ENCODE data around the gene PPP1R9A.

PPP1R9A gene

GRCh38 chr7:95011146-95011928 lies 103.9 kb downstream of the PPP1R9A start:
- no peak overlapping the region for H3K4me3 ChIP-seq (ENCODE audit: low read length)
- no peak for TF ChIP-seq ZNF274 (IDR thresholded peaks at IDR 0.05; ENCODE audit: low read depth, low read length)

GRCh38 chr7:95011995-95012394 lies 104.6 kb downstream of the PPP1R9A start:
- no peak for TF ChIP-seq ZNF274 (IDR thresholded peaks at IDR 0.05; ENCODE audit: low read depth, low read length)
- H3K4me3 ChIP-seq (ENCODE audit: low read length) = no peak overlapping the region

- no peak for TF ChIP-seq ZNF274 (IDR thresholded peaks at IDR 0.05; ENCODE audit: low read depth, low read length)
- H3K4me3 ChIP-seq (ENCODE audit: low read length) = no peak overlapping the region
Measured at GRCh38 chr7:95018021-95018420, 110.6 kb downstream of the PPP1R9A start.

GRCh38 chr7:95026018-95026417 lies 118.6 kb downstream of the PPP1R9A start:
- no peak for TF ChIP-seq ZNF274 (IDR thresholded peaks at IDR 0.05; ENCODE audit: low read depth, low read length)
- no peak overlapping the region for H3K4me3 ChIP-seq (ENCODE audit: low read length)

GRCh38 chr7:95026421-95027072 lies 119.2 kb downstream of the PPP1R9A start:
- no peak for TF ChIP-seq ZNF274 (IDR thresholded peaks at IDR 0.05; ENCODE audit: low read depth, low read length)
- H3K4me3 ChIP-seq (ENCODE audit: low read length) = no peak overlapping the region

- TF ChIP-seq ZNF274 (IDR thresholded peaks at IDR 0.05; ENCODE audit: low read depth, low read length) = no peak
- no peak overlapping the region for H3K4me3 ChIP-seq (ENCODE audit: low read length)
Measured at GRCh38 chr7:95027234-95027872, 120.0 kb downstream of the PPP1R9A start.

- no peak for TF ChIP-seq ZNF274 (IDR thresholded peaks at IDR 0.05; ENCODE audit: low read depth, low read length)
- H3K4me3 ChIP-seq (ENCODE audit: low read length) = no peak overlapping the region
Measured at GRCh38 chr7:95028683-95029082, 121.3 kb downstream of the PPP1R9A start.

GRCh38 chr7:95035295-95035694 lies 127.9 kb downstream of the PPP1R9A start:
- TF ChIP-seq ZNF274 (IDR thresholded peaks at IDR 0.05; ENCODE audit: low read depth, low read length) = no peak
- no peak overlapping the region for H3K4me3 ChIP-seq (ENCODE audit: low read length)

GRCh38 chr7:95041031-95041430 lies 133.6 kb downstream of the PPP1R9A start:
- no peak for TF ChIP-seq ZNF274 (IDR thresholded peaks at IDR 0.05; ENCODE audit: low read depth, low read length)
- no peak overlapping the region for H3K4me3 ChIP-seq (ENCODE audit: low read length)

- H3K4me3 ChIP-seq (ENCODE audit: low read length) = no peak overlapping the region
- no peak for TF ChIP-seq ZNF274 (IDR thresholded peaks at IDR 0.05; ENCODE audit: low read depth, low read length)
Measured at GRCh38 chr7:95045236-95045923, 138.0 kb downstream of the PPP1R9A start.

- H3K4me3 ChIP-seq (ENCODE audit: low read length) = no peak overlapping the region
- TF ChIP-seq ZNF274 (IDR thresholded peaks at IDR 0.05; ENCODE audit: low read depth, low read length) = no peak
Measured at GRCh38 chr7:95046494-95047240, 139.3 kb downstream of the PPP1R9A start.

- no peak for TF ChIP-seq ZNF274 (IDR thresholded peaks at IDR 0.05; ENCODE audit: low read depth, low read length)
- no peak overlapping the region for H3K4me3 ChIP-seq (ENCODE audit: low read length)
Measured at GRCh38 chr7:95047291-95047690, 139.9 kb downstream of the PPP1R9A start.

GRCh38 chr7:95052566-95053094 lies 145.2 kb downstream of the PPP1R9A start:
- TF ChIP-seq ZNF274 (IDR thresholded peaks at IDR 0.05; ENCODE audit: low read depth, low read length) = no peak

More at GRCh38 chr7:95052566-95053094, 145.2 kb downstream of the PPP1R9A start:
- no peak overlapping the region for H3K4me3 ChIP-seq (ENCODE audit: low read length)

All from GM08714 (cell line).